Cardiac muscle cell (in vitro differentiated cells and primary cell): ENCODE measurements around the gene RAB43. TPM values are rescaled to one million over a fixed set of nuclear protein-coding genes. Genes with fewer than 3 reads are reported as not detected.

Source experiments
- DNase-seq, 2 donors: peaks; one replicate each; pipeline versions ENCODE4 v3.0.0 to v3.0.0-alpha.2; 2010 to 2017; ENCODE audit warnings: low read depth in 1 of 2, low spot score in 1 of 2
- H3K27ac ChIP-seq: fragments of 200-600 bp; sonication (generic); 2 replicates; pipeline ENCODE4 v1.5.1; 2016
- H3K27me3 ChIP-seq: fragments of 200-600 bp; sonication (generic); 2 replicates; pipeline ENCODE4 v1.6.0; 2016; ENCODE audit warnings: control low read depth
- H3K36me3 ChIP-seq: fragments of 200-600 bp; sonication (generic); 2 replicates; pipeline ENCODE4 v1.5.1; 2016; ENCODE audit warnings: control low read depth
- H3K4me1 ChIP-seq: fragments of 200-600 bp; sonication (generic); 2 replicates; pipeline ENCODE4 v1.8.1; 2017; ENCODE audit warnings: low read depth, mild to moderate bottlenecking, mixed run types
- H3K4me3 ChIP-seq: fragments of 200-600 bp; sonication (generic); 2 replicates; pipeline ENCODE4 v1.5.1; 2016; ENCODE audit warnings: mild to moderate bottlenecking
- H3K9me3 ChIP-seq: fragments of 200-600 bp; sonication (generic); 2 replicates; pipeline ENCODE4 v1.5.1; 2017; ENCODE audit warnings: low read depth, mild to moderate bottlenecking, control low read depth
- polyA plus RNA-seq: library from polyadenylated mRNA; unstranded; fragments of >200 nt; fragmentation: Nextera tagmentation; extraction: Ambion mirVana; gene quantifications from 2 replicates; pipeline ENCODE4 v1.2.1, GENCODE V29; 2016
- total RNA-seq: library from RNA; depleted of rRNA; stranded (reverse); fragments of >200 nt; gene quantifications from 2 replicates; pipeline ENCODE4 v1.2.3, GENCODE V29; 2016
- TF ChIP-seq, protein P1 (sequence below): IDR thresholded peaks from 2 replicates; pipeline ENCODE4 v1.5.1; 2012; ENCODE audit warnings: low read depth, mild to moderate bottlenecking, low read length

The RAB43 gene
- total and polyA plus RNA-seq, 2 experiments from 2014 or later = 8.5 to 11.4 TPM

DNA sequence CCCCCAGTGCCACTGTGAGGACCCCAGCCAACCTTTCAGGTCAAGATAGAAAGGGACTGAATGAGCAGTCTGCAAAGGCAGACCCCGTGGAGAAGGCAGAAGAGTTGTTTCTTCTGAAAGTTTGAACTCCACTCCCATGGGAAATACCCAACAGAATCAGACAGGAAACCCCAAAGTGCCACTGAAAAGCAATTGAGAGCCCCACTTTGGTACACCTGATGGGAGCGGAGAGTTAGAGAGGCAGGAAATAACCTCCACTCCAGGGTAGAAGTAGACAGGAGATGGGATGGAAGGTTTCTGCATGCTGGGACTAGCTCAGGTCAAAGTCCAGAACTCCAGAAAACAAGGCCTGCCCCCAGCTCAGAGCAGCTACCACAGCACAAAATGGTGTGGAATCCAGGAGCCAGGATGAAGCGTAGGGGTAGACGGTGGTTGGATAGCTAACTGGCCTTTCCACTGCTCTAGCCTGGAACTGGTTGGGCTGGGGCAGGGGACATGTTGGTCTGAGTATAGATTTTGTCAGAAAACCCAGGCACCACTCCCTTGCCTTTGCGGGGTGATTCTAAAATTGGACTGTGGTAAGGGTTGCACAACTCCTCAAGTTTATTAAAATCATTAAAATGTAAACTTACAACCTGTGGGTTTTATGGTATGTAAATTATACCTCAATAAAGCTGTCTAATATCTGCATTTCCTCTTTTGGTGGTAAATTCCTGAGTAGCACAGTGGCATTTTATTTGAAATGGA lies 1.9 kb upstream of the RAB43 start:
- TF ChIP-seq, protein P1, sequence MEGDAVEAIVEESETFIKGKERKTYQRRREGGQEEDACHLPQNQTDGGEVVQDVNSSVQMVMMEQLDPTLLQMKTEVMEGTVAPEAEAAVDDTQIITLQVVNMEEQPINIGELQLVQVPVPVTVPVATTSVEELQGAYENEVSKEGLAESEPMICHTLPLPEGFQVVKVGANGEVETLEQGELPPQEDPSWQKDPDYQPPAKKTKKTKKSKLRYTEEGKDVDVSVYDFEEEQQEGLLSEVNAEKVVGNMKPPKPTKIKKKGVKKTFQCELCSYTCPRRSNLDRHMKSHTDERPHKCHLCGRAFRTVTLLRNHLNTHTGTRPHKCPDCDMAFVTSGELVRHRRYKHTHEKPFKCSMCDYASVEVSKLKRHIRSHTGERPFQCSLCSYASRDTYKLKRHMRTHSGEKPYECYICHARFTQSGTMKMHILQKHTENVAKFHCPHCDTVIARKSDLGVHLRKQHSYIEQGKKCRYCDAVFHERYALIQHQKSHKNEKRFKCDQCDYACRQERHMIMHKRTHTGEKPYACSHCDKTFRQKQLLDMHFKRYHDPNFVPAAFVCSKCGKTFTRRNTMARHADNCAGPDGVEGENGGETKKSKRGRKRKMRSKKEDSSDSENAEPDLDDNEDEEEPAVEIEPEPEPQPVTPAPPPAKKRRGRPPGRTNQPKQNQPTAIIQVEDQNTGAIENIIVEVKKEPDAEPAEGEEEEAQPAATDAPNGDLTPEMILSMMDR = no peak
- H3K9me3 ChIP-seq = no peaks in the 10 kb centered on the region
- H3K36me3 ChIP-seq = no peaks in the 10 kb centered on the region
- no peaks in the 10 kb centered on the region for H3K27me3 ChIP-seq
- no peak overlapping the region for H3K27ac ChIP-seq
- H3K4me1 ChIP-seq = peaks cover 13% of the 10 kb centered on the region
- no peak for DNase-seq
- H3K4me3 ChIP-seq = no peak overlapping the region

DNA sequence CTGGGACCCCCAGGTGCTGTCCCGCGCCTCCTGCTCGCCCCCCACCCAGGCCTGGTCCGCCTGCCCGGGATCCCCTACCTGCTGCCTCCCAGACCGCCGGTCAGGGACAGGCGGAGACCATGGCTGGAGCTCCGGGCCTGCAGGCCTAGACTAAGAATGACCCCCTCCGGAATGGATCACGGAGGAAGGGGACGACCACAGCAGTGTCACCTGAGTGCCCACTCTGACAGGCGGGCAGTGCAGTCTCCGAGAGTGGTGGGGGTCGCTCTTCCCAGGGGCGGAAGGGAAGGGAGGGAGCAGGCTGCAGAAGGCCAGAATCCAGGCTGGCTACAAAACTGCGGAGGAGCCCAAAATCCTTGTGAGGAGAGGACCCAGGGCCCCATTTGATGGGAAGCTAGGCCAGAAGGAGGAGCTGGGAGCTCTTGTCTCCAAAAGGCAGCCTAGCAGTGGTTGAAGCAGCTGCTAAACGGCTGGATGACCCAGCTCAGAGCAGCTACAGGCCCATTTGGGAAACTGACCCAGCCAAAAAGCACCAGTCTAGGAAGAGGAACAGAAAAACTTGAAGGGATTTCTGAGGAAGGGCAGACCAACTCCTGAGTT lies 908 bp upstream of the RAB43 start:
- Histone ChIP-seq H3K27me3 (no peaks in the 10 kb centered on the region), H3K27ac (peak overlapping the region; percentile 22), H3K4me1 (peaks cover 13% of the 10 kb centered on the region), H3K9me3 (no peaks in the 10 kb centered on the region), H3K4me3 (peak overlapping the region; percentile 74), H3K36me3 (no peaks in the 10 kb centered on the region)
- DNase-seq = peak; percentile 30 to 31
- TF ChIP-seq, protein P1 = no peak

DNA sequence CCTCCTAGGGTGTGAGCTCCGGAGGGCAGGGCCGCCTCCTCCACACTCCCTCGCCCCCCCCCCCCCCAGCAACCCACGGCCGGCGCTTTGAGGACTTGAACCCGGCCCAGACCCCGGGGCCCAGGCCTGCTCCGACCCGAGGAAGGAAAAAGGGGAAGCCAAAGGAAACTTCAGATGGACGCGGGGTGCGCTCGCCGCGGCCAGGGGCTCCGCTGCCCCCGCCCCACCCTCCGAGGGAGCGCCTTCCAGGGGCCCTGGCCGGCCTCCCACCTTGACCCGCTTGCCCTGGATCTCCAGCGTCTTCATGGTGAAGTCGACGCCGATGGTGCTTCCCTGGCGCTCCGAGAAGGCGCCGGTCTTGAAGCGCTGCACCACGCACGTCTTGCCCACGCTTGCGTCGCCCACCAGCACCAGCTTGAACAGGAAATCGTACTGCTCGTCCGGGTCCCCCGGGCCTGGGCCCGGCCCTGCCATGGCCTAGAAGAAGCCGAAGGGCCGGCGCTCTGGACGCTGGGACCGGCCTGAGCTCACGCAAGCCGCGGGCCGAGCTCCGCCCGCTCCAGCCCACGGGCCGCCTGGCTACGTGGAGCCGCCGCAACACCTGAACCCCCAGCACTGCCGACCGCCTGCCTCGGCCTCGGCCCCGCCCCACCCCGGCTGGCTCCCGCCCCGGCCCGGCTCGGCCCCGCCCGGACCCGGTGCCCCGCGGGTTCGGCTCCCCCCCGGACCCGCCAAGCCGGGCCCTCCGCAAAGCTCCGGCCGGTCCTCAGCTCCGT lies 400 bp downstream of the RAB43 start:
- H3K27ac ChIP-seq = peak overlapping the region; percentile 62
- peak in 1 of 2 donors; percentile 30 for DNase-seq
- peak overlapping the region; percentile 74 for H3K4me3 ChIP-seq
- TF ChIP-seq, protein P1 = no peak
- no peaks in the 10 kb centered on the region for H3K27me3 ChIP-seq
- no peaks in the 10 kb centered on the region for H3K36me3 ChIP-seq
- H3K9me3 ChIP-seq = no peaks in the 10 kb centered on the region
- H3K4me1 ChIP-seq = peaks cover 22% of the 10 kb centered on the region

DNA sequence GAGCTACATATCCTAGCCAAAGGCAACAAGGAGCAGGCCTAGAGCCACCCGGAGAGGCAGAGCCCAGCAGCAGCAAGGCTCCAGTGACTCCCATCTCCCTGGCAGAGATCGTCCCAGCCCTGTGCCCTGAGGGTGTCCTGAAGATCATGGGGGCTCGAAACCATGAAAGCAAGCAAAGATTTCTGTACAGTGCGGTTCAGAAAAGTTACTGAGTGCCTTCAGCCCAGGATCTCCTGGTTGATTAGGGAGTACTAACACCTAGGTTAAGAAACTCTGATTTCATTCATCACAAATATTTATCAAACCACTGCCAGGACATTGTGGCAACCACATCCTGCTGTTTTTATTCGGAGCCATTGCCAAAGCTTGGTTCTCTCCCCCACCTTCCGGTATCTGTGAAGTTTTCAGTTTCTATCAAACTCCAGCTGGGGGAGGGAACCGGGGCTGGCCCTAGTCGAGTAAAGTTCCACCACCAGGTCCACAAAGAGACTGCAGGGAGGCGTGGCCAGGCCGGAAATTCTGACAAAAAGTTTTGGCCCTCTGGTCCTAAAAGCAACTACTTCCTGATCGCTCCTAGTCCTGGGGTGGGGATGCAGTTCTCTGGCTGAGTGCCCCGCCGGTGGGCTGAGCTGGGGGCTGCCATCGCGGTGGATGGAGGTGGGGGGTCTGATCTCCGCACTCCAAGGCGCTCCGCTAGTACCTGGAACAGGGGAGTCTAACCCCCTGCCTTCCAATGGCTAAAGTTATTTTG lies 1.2 kb downstream of the RAB43 start:
- DNase-seq = peak; percentile 76 to 95
- Histone ChIP-seq H3K4me1 (peaks cover 23% of the 10 kb centered on the region), H3K27ac (peak overlapping the region; percentile 62), H3K4me3 (peak overlapping the region; percentile 74), H3K9me3 (no peaks in the 10 kb centered on the region), H3K36me3 (no peaks in the 10 kb centered on the region), H3K27me3 (no peaks in the 10 kb centered on the region)
- TF ChIP-seq, protein P1 = peak; percentile 17
